Right cardiac atrium (tissue), 5 donors: ENCODE results near the gene UGT3A2. TPM values are rescaled to one million over a fixed set of nuclear protein-coding genes. Genes with fewer than 3 reads are reported as not detected.

Experiments
- ATAC-seq, 2 donors: fragments of 200-7000 bp; cut with Tn5 transposase; one replicate each; pipeline versions ENCODE4 v1.8.0 to v1.9.1; 2020; ENCODE audit warnings: moderate library complexity in 2 of 2, mild to moderate bottlenecking in 1 of 2
- DNase-seq, 3 donors: peaks; one replicate each; pipeline ENCODE4 v3.0.0-alpha.2; 2020
- H3K27ac ChIP-seq: one replicate; pipeline ENCODE4 v1.5.1; 2013; ENCODE audit warnings: mild to moderate bottlenecking, low read length, control low read depth, moderate library complexity
- H3K27me3 ChIP-seq: one replicate; pipeline ENCODE4 v1.6.1; 2013; ENCODE audit not compliant: control insufficient read depth, insufficient read depth
- H3K4me1 ChIP-seq: one replicate; pipeline ENCODE4 v1.6.1; 2013; ENCODE audit warnings: low read length; ENCODE audit not compliant: control insufficient read depth, insufficient read depth
- H3K4me3 ChIP-seq: one replicate; pipeline ENCODE4 v1.5.1; 2013; ENCODE audit warnings: low read length, control low read depth
- H3K9me3 ChIP-seq: one replicate; pipeline ENCODE4 v1.6.1; 2013; ENCODE audit warnings: low read length; ENCODE audit not compliant: control insufficient read depth
- WGBS: extraction: QIAGEN DNeasy Blood & Tissue Kit; methylation state at CpG from one replicate; pipeline ENCODE4 v1.1.7; 2013; 5-methylcytosine and 5-hydroxymethylcytosine counted together
- intact Hi-C, 4 donors: fragments of 100-400 bp; cut with DNase I; formaldehyde crosslinking; loops; one replicate each; pipeline versions ENCODE4 v1.11.0 to v1.14.0; 2022 to 2023
- polyA plus RNA-seq: library from polyadenylated mRNA; stranded (reverse); fragments of 200-250 nt; gene quantifications from one replicate; pipeline ENCODE4 v1.2.3, GENCODE V29; 2013
- total RNA-seq, 4 donors: library from RNA; stranded (reverse); fragmentation: NEBNext Ultra II Directional; extraction: Animal tissue kit (Norgen Biotek cat#: 25700); gene quantifications; one replicate each; pipeline ENCODE4 v1.2.1, GENCODE V29; 2021
- donor health status: healthy with polysubstance abuse.
- donor health status: DM: no; HTN: yes; CAD: no.
- donor health status: DM: no; HTN: no; CAD: no.
- donor health status: DM: no; HTN: yes; CAD: no; lungs with severe emphysema.
- donor health status: DM: yes; HTN: yes; CAD: no.

The UGT3A2 gene
- total and polyA plus RNA-seq, 5 donors: 0.05 TPM; not detected in 4

- ATAC-seq (no peak), DNase-seq (no peak)
- H3K9me3 ChIP-seq: no peaks in the 10 kb centered on the region
- H3K4me3 ChIP-seq: no peak overlapping the region
- no peaks in the 10 kb centered on the region for H3K27me3 ChIP-seq
- intact Hi-C loops: no loop called here
- no peak overlapping the region for H3K27ac ChIP-seq
- WGBS: 80% methylated on average over 3 of the region's 3 CpGs
- no peaks in the 10 kb centered on the region for H3K4me1 ChIP-seq
These were observed 65.7 kb downstream of the UGT3A2 start for GRCh38 chr5:36001032-36001431.

GRCh38 chr5:35999547-35999946 is 67.1 kb downstream of the UGT3A2 start:
- Histone ChIP-seq H3K9me3 (no peaks in the 10 kb centered on the region), H3K27ac (no peak overlapping the region), H3K27me3 (no peaks in the 10 kb centered on the region), H3K4me3 (no peak overlapping the region), H3K4me1 (no peaks in the 10 kb centered on the region)
- no peak for DNase-seq
- ATAC-seq: no peak
- intact Hi-C loops: no loop called here
- 64% methylated on average over 1 of the region's 1 CpG for WGBS

GRCh38 chr5:35996076-35996475 is 70.6 kb downstream of the UGT3A2 start:
- no peak for ATAC-seq

GRCh38 chr5:35990941-35991611 is 75.6 kb downstream of the UGT3A2 start, which contains the start of gene UGT3A1:
Gene UGT3A1 (minus strand): TSS chr5:35991390. CDS start chr5:35991240, 150 bp downstream.
- no peak within 1 kb of the TSS for H3K27ac ChIP-seq
- intact Hi-C loops: no loop called here
- WGBS: 5% methylated on average over 25 of the region's 25 CpGs

More at GRCh38 chr5:35996076-35996475, 70.6 kb downstream of the UGT3A2 start:
- Histone ChIP-seq H3K4me1 (no peaks in the 10 kb centered on the region), H3K27me3 (no peaks in the 10 kb centered on the region), H3K4me3 (no peak overlapping the region), H3K9me3 (no peaks in the 10 kb centered on the region), H3K27ac (no peak overlapping the region)
- 88% methylated on average over 4 of the region's 4 CpGs for WGBS
- intact Hi-C loops: no loop called here
- no peak for DNase-seq

GRCh38 chr5:35990520-35990919 is 76.2 kb downstream of the UGT3A2 start:
- WGBS: 37% methylated on average over 12 of the region's 12 CpGs
- Histone ChIP-seq H3K9me3 (no peaks in the 10 kb centered on the region), H3K27me3 (peaks cover 4% of the 10 kb centered on the region), H3K4me1 (no peaks in the 10 kb centered on the region), H3K27ac (no peak overlapping the region), H3K4me3 (no peak overlapping the region)
- ATAC-seq (no peak), DNase-seq (no peak)
- intact Hi-C loops: no loop called here

More at GRCh38 chr5:35990941-35991611, 75.6 kb downstream of the UGT3A2 start, which contains the start of gene UGT3A1:
- no peaks in the 10 kb centered on the region for H3K9me3 ChIP-seq
- DNase-seq (peak in 1 of 3 donors; percentile 33), ATAC-seq (no peak)
- no peak within 1 kb of the TSS for H3K4me3 ChIP-seq
- peaks cover 4% of the 10 kb centered on the region for H3K27me3 ChIP-seq
- H3K4me1 ChIP-seq: no peaks in the 10 kb centered on the region

GRCh38 chr5:35988529-35988928 is 78.2 kb downstream of the UGT3A2 start:
- 57% methylated on average over 4 of the region's 4 CpGs for WGBS
- DNase-seq (no peak), ATAC-seq (no peak)
- Histone ChIP-seq H3K27me3 (peaks cover 4% of the 10 kb centered on the region), H3K4me3 (no peak overlapping the region), H3K9me3 (no peaks in the 10 kb centered on the region), H3K27ac (no peak overlapping the region), H3K4me1 (no peaks in the 10 kb centered on the region)
- intact Hi-C loops: no loop called here

- ATAC-seq (no peak), DNase-seq (no peak)
- 55% methylated on average over 3 of the region's 3 CpGs for WGBS
- Histone ChIP-seq H3K9me3 (no peaks in the 10 kb centered on the region), H3K27ac (no peak overlapping the region), H3K4me3 (no peak overlapping the region), H3K4me1 (no peaks in the 10 kb centered on the region), H3K27me3 (peaks cover 4% of the 10 kb centered on the region)
- intact Hi-C loops: no loop called here
These were observed 78.9 kb downstream of the UGT3A2 start for GRCh38 chr5:35987776-35988175.

Other genes starting within 250 kb of the UGT3A2 start
- gene IL7R, start 210.0 kb downstream of the UGT3A2 start, total RNA-seq: 1 to 10 TPM in 3 of 4 donors, under 1 TPM in 1; 0.34 to 3.6 (median 1.8) TPM
- 0.68 TPM for gene IL7R, start 210.0 kb downstream of the UGT3A2 start, polyA plus RNA-seq
- not detected for gene CAPSL, start 128.3 kb downstream of the UGT3A2 start, total RNA-seq
- gene CAPSL, start 128.3 kb downstream of the UGT3A2 start, polyA plus RNA-seq: not detected
- not detected for gene UGT3A1, start 75.5 kb downstream of the UGT3A2 start, total RNA-seq
- not detected for gene UGT3A1, start 75.5 kb downstream of the UGT3A2 start, polyA plus RNA-seq
- gene LMBRD2, start 85.0 kb upstream of the UGT3A2 start, total RNA-seq: 10 to 100 TPM; 10.9 to 13.7 (median 13.0) TPM
- 4.2 TPM for gene LMBRD2, start 85.0 kb upstream of the UGT3A2 start, polyA plus RNA-seq
- 1 to 10 TPM; 6.5 to 7.9 (median 7.1) TPM for gene SKP2, start 85.2 kb upstream of the UGT3A2 start, total RNA-seq
- 1.9 TPM for gene SKP2, start 85.2 kb upstream of the UGT3A2 start, polyA plus RNA-seq
- 10 to 100 TPM; 31.2 to 34.9 (median 32.6) TPM for gene NADK2, start 175.0 kb upstream of the UGT3A2 start, total RNA-seq
- gene NADK2, start 175.0 kb upstream of the UGT3A2 start, polyA plus RNA-seq: 12.8 TPM
- gene RANBP3L, start 235.0 kb upstream of the UGT3A2 start, total RNA-seq: 1 to 10 TPM in 3 of 4 donors, under 1 TPM in 1; 0.58 to 2.7 (median 1.5) TPM
- 1.0 TPM for gene RANBP3L, start 235.0 kb upstream of the UGT3A2 start, polyA plus RNA-seq